HG03354 (cell line): ENCODE results near the gene COL18A1.

ENCODE experiments used
- ATAC-seq: cut with Tn5 transposase; IDR thresholded peaks from one replicate; pipeline ENCODE4 v1.9.1; 2021; ENCODE audit warnings: mild to moderate bottlenecking; ENCODE audit not compliant: unreplicated experiment, poor library complexity, severe bottlenecking

COL18A1 gene

DNA sequence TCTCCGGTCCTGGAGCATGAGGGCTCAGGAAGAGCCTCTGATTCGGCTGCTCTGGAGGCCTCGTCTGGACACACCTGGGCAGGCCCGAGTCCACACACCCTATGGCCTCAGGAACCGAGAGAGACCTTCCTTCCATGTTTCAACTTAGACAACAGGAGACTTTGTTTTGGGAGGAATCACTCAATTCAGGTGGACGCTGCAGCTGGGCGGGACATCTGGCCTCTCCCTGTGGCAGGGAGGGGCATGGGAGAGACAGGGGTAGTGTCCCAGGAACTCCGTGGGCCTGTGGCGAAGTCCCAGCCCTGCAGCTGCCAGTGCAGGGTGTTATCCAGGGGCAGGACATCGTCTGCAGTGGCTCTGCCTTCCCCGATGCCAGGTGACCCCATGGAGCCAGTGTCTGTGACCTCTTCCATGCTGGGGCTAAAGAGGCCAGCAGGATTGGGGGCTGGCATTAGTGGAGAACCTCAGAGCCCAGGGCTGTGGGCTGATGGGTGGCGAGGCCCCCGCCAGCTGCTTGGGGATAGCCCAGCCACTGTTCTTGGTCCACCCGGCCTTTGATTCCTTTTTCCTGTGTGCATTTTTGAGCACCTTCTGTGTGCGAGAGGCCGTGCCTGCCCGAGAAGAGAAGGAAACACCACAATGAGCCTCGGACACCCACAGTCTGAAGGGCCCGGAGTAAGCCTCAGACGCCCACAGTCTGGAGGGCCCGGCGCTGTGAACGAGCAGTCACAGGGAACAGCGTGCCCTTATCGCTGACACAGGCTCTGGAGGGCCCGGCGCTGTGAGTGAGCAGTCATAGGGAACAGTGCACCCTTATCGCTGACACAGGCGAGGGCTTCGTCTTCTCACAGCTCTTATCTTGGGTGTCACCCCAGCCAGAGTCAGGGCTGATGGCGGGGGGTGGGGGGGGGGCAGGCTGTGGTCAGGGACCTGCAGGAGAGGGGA, 6.2 kb downstream of the COL18A1 start:
- no peak for ATAC-seq

DNA sequence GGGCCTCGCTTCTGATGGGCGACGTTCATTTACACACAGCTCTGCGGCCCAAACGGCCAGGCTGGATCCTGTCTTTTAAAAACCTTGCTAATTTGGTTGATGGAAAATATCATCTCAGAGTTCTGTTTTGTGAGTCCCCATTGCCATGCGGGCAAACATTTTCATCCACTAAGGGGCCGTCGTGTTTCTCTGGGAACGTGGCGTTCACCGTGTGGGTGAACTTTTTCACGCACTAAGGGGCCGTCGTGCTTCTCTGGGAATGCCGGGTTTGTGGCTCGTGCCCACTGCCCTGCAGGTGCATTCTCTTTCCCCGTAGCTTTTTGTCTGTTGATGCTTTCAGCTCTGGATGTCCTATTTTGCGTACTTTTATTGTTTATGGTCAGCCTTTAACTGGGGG, 6.8 kb downstream of the COL18A1 start:
- ATAC-seq, result no peak

DNA sequence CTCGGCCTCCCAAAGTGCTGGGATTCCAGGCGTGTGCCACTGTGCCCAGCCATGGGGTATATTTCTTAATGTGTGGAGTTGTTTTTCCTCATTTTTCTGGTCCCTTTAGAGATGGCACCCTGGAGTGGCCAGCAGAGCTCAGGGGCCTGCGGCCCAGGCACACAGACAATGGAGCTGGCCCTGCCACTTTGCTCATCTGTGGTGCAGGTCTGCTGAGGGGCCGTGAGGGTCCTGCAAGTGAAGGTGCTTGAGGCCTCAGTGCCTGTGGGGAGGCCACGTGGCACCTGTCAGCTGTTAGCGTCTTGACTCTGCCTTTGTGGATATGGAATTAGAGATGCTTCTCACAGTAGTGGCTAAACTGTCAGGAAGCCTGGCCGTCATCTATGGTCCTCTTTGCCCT, 7.5 kb downstream of the COL18A1 start:
- no peak for ATAC-seq

DNA sequence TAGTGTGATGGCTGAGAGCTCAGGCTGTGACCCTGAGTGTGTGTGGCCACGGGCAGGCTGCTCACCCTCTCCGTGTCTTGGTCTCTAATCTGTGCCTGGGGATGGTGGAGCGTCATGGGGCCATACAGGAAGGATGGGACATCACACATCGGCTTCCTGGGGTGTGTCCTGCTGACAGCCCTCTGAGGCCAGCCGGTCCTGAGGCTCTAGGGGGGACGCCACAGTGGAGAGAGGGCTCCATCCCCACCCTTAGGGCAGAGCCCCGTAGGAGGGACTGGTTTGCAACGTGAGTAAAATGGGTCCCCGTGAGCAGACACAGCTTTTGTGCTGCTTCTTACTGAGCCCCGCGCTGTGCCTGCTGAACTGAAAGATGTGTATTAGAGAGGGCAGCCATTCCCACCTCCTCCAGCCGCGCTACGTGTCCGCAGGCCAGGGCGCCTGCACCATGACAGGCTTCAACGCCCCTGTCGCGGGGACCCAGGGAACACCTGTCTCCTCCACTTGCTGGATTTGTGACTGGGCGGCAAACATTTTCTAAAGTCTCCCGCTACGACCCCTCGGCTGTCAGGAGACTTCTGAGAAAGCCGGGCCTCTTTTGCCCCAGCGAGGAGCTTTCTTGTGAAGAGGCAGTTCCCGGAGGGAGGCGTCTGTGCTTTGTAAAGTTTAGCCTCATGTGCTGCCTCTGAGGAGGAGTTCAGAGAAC, 8.1 kb downstream of the COL18A1 start:
- ATAC-seq, result no peak

DNA sequence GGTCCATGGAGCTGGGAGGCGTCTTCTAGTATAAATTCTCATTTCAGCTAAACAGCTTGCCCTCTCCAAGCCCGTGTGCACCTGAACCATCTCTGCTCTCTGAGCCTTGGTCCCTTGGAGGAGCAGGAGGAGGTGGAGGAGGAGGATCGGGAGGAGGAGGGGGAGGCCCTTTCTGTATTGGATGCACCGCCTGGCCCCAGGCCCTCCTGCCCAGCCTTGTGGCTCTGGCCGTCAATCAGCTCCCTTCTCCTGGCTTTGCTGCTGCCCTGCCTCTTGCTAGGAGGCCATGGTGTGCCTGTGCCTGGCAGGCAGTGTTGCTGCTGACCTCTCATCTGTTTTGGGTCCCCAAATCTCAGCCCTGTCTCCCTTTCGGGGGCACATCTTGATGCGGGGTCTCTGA, 9.0 kb downstream of the COL18A1 start:
- ATAC-seq, result no peak

DNA sequence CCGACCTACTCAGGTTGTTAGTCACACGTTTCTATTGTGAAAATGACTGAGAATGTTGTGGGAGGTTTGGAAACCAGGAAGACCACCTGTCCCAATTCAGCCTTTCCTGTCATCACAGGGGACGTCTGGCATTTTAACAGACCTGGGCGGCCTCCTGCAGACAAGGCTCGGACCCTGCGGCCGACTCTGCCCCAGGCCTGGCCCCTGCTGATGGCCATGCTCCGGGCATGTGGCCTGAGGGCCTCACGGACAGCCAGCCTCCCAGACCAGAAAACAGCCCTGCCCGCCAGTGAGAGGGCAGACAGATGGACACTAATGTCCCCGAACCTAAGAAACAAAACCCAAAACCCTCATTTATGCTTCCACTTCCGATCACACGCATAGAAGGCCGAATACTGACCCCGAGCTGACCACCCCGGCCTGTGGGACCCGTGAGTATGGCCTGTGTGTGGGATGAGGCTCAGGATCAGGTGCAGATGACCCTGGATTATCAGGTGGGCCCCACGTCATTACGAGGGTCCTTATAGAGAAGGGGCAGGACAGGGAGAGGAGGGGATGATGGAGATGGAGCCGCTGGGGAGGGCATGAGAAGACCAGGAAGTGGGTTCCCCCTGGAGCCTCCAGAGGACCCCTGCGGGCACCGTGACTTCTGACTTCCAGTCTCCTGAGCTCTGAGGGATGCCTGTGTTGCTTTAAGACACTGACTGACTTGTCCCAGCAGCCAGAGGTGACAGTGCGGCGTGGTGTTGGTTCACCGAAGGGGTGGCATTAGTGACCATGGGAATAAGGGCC, 9.6 kb downstream of the COL18A1 start:
- ATAC-seq, result no peak

DNA sequence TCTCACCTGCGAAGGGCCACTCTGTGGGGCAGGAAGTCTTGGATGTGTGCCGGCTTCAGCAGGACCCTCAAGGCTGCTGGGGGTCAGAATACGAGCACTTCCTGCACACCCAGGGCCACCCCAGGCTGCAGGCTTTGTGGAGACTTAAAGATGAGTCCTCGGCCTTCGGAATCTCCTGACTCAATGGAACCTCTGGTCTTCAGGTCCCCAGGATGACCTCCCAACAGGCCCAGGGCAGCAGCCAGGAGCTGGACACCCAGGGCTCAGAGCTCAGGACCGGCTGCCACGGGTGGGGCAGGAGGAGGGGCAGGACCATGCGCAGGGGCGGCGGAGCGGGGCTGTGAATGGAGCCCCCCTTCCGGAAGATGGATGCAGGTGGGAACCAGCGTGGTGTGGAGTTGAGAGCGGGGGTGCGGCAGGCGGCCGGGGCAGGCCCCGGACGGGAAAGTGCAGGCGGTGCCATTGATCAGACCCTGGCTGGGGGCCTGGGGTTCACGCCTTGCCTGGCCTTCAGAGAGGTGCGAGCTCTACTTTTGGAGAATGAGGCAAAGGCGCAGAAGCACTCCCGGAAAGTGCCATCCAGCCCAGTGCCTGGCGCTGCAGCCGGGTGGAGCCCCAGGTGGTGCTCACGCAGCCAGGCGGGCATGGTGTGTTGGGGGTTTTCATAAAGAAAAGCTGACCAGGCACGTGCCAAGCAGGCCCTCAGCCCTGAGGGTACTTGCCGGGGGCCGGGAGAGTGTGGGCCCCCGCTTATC, 10.4 kb downstream of the COL18A1 start:
- no peak for ATAC-seq

DNA sequence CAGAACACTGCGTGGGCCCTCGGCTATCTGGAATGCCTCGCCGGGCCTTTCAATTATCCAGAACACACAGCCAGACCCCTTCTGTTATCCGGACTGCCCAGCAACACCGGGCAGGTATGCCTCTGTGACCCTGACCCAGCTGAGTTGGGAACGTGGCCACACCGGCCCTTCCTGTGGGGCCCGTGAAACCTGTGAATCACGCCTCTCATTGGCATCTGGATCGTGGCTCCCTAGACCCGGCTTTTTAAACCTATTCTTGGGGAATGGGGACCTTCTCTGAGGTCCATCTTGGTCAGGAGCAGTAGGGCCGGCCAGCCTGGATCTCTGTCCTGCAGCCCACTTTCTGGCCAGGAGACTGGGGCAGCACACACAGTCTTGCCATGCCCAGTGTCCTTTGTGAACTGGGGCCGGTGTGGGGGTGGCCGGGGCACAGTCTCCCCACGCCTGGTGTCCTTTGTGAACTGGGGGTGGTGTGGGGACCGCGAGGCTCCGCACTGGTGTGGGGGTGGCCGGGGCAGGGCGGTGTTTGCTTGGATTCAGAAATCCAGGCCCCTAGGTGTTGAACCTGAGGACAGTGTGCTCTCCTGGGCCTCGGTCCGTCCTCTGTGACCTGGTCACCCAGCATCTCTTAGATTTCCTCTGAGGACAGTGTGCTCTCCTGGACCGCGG, 11.1 kb downstream of the COL18A1 start:
- no peak for ATAC-seq

DNA sequence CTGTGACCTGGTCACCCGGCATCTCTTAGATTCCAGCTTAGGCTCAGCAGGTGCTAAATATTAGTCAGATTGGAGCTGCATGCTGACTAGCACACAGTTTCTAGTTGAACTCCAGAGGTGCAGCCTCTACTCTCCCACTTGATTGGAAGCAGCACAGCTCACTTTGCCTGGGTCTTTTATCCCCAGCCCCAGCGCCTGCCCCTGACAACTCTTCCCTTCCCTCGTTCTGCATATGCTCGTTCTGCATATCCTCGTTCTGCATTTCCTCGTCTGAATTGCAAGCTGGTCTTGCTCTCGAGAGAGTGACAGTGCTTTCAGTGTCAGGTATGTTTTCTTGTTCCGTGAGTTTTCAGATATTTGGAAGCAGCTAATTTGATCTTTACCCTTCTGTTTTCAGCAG, 11.7 kb downstream of the COL18A1 start:
- no peak for ATAC-seq

DNA sequence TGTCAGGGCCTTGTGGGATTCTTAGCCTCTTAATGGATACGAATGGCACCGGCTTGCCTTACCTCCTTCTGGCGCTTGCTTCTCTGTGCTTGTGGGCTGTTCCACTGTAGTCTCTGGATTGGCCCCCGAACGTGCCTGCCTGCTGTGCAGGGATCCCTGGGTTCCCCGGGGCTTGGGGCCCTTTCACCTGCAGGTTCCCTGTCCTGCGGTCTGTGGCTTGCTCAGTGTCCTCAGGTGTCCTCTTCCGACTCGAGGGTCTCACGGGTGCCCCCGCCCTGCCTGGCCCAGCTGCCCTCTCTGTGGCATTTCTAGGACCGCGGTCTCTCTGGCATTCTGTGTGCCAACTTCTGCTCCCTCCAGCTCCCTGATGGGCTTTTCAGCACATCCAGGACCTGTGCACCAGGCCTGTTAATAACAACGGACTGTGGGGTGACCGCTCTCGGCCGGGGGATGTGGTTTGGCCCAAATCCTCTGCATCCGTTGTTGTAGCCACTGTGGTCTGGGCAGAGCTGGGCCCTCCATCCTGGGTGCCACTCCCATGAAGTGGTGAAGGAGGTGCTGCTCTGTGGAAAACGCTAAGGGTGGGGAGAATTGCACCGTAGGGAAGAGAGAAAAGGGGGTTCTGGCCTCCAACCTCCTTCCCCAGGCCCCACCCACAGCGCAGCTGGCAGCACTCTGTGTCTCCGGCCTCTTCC, 12.4 kb downstream of the COL18A1 start:
- ATAC-seq, result no peak

DNA sequence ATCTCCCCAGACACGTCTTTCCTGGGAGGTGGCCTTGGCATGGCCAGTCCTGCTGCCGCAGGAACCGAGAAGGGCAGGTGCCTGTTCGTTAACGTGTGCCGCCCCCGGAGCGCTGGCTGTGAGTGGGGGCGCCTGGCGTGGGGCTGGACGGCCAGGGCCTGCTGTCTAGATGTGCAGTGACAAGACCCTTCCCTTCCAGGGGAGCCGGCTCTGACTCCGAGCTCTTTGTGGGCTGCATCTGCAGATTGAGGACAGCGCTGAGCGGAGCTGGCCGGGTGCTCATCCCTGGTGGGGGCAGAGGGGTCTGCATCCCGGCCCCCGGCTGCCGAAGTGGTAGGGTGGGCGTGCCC, 13.0 kb downstream of the COL18A1 start:
- ATAC-seq, result no peak

DNA sequence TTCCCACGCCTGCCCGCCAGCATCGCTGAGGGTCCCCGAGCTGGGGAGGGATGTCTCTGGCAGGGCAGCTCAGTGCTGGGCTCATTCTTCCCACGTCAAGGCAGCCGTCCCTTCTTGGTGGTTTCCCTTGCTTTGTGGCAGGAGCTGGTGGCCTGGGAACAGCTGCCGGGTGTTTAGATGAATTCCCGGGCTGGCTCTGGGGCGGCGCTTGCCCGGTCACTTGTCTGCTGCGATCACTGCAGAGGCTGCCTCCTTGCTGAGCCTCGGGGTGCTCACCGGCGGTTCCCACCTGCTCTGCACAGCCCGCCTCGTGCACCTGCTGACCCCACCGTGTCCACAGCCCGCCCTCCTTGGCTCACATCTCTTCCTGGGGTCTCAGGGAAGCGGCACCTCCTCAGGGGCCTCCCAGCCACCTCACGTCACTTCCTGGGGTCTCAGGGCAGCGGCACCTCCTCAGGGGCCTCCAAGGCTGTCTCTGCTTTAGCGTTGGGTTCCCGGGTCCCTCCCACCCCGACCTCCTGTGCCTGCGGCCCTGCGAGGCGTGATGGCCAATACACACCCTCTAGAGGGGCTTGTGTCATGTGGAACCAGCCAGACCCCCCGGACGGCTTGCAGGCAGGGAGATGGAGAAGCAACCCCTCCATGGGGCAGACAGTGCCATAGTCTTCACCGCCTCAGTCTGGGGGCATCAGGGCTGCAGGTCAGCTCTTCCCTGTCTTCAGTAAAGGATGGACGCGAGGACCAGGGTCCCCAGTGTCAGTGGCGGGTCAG, 13.5 kb downstream of the COL18A1 start:
- no peak for ATAC-seq

DNA sequence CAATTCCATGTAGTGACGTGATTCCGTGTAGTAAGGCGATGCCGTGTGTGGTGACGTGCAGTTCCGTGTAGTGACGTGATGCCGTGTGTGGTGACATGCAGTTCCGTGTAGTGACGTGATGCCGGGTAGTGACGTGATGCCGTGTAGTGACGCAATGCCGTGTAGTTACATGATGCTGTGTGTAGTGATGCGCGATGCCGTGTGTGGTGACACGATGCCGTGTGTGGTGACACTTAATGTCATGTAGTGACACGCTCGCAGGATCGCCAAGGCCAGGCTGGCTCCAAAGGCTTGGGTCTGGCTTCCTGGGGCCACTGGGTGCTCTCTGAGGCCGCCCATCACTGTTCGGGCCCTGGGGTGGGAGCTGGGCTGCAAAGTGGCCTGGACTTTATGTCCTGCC, 14.2 kb downstream of the COL18A1 start:
- no peak for ATAC-seq

DNA sequence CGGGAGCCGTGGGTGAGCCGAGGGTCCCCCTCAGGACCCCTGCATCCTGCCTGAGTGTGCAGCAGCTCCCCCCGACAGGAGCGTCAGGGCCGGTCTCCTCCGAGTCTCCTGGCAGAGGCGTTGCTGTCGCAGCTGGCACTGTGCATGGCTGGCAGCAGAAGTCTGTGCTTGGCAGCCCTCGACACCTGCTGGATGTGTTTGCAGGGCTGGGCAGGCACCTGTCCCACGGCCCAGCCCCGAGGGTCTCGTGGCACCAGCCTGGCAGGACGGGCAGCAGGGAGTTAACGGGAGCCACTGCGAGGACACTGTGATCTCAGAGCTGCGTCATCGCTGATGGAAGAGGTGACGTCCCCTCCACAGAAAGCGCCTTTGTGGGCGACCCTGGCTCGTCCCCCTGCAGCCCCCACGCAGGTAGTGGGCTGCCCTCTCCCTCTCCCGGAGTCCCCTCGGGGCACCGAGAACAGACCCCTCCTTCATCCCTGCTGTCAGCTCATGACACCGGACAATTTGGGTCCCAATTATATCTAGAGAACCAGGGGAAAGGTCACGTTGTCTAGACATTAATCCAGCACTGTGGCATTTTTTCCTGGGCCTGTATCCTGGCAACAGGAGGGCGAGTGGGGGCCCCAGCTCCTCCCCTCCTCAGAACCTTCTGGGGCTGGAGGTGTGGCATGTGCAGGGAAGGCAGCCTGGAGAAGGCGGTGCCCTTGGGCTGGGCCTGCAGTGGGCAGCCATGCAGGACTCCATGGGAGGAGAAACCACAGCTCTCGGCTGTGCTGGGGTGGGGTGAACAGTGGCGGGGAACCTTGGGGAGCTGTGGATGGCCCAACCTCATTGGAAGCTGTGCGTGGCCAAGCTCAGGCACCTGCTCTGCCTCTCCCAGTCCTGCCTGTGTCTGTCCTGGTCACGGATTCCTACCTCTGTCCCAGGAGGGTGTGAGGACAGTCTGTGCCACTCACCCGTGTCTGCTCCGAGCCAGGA, 15.4 kb downstream of the COL18A1 start:
- ATAC-seq, result no peak

DNA sequence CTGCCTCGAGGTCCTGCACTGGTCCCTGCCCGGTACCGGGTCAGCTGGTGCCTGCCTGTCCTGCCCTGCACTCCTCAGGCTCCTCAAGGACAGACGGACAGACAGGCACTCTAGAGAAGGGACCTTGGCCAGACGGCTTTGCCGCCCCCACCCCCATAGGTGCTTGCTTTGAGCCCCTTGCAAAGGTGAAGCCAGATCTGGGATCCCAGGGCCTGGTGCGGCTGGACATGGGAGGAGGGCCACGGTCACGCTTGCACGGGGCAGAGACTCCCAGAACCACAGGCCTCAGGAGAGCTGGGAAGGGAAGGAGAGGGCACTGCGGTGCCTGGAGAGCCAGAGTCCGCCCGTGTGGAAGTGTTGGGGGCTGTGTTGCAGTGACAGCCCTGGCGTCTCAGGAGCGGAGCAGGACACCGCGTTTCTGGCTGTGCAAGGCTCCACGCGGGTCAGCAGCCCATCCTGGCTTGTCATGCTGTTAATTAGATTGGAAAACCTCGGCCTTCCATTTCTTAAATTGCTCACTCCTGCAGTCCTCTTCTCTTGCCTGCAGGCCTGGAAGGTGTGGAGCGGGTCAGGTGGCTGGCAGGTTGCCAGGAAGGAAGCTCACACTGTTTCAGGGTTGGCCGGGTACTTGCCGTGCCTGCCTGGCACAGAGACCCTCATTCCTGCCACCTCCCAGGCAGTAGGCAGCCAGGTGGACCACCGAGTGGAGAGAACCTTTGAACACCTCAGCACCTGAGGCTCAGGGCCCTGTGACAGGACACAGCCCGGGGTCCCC, 16.3 kb downstream of the COL18A1 start:
- no peak for ATAC-seq
